HG03439 (cell line): ENCODE measurements around the gene CYBRD1.
A peak's percentile ranks its signal among the peaks of the same experiment; 100 is the strongest.
"Not testable (repeated sequence)": the region's sequence is repeated elsewhere in the genome, so short reads cannot be mapped to it uniquely, and the experiment has no call there.

Experiments
- ATAC-seq: cut with Tn5 transposase; IDR thresholded peaks from one replicate; pipeline ENCODE4 v1.9.1; 2021; ENCODE audit warnings: mild to moderate bottlenecking, moderate library complexity; ENCODE audit not compliant: unreplicated experiment

The CYBRD1 gene

GRCh38 chr2:171522052-171522787 lies at the start of gene CYBRD1:
Gene CYBRD1 (plus strand): TSS chr2:171522474. CDS start chr2:171522546, 72 bp downstream.
- ATAC-seq = peak; percentile 45

DNA sequence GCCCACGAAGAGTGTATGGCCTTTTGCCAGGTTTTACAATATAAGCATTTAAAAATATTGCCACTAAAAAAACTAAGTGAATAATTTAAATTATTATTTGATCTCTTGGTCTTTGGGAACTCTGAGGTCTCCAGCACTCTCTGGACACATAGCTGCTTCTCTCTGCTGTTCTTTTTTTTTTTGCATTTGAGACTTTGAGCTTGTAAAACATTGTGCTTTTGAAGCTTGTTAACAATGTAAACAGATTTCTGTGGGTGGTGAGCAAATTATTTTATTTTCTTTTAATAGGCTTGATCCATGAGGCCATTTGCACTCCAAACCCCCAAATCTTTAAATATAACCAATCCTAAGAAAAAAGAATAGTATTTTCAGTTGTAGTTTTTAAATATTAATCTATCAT lies 46.3 kb upstream of the CYBRD1 start:
- ATAC-seq = no peak

GRCh38 chr2:171478345-171478744 lies 43.9 kb upstream of the CYBRD1 start:
- ATAC-seq = no peak

GRCh38 chr2:171479154-171479814 lies 43.0 kb upstream of the CYBRD1 start:
- ATAC-seq = no peak

- ATAC-seq = no peak
Measured at GRCh38 chr2:171480908-171481307, 41.4 kb upstream of the CYBRD1 start.

DNA sequence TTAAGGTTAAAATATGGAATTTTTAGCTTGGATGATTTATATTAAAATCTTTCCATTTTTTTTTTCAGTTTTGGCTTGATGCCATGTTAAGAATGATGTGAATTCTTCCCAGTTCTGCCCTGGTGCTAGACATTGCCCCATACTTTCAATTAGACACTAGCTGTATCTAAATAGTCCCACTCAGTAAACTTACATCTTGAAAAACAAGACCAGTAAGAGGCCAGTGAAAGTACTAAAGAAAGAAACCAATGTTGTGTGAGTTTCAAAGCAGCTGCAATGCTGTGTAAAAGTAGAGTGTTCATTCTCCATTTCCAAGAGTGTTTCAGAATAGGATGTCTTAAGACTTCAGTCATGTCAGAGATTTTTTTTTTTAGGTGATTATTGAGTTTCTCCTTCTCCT lies 40.0 kb upstream of the CYBRD1 start:
- no peak for ATAC-seq

DNA sequence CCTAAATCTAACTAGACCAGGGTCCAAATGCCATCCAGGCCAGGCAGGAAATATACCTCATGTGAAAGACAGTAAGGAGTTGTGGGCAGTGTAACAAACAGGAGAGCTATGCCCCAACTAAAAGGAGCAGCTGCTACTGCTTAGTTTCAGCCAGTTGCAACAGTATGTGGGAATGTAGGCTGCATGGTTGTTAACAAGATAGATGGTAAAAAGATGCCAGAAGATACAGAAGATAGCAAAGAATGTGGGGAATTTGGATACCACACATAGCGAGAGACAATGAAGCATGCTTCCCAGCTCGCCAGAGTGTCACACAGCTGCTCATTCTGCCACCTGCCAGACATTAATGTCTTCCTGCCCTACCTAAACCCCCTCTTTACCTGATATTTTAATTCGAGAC lies 39.4 kb upstream of the CYBRD1 start:
- ATAC-seq = no peak

- no peak for ATAC-seq
Measured at GRCh38 chr2:171483793-171484192, 38.5 kb upstream of the CYBRD1 start.

- no peak for ATAC-seq
Measured at GRCh38 chr2:171485116-171485515, 37.2 kb upstream of the CYBRD1 start.

GRCh38 chr2:171487201-171487600 lies 35.1 kb upstream of the CYBRD1 start:
- no peak for ATAC-seq

DNA sequence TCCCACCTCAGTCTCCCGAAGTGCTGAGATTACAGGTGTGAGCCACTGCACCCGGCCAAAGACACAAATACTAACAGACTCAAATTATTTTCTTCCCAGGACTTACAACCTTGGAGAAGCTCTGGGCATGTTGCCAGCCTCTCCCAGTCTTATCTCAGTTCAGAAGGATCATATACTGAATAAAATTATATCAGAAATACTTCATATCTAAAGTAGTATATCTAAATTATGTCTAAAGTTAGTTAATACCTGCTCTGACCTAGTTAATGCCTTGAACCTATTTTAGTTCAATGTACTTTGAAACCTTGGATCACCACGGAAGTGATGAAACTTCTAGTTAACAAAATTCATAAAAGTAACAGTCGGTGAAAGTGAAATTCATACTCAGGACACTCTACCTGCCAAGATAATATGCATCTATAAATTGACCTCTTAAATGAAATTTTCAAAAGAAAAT lies 34.4 kb upstream of the CYBRD1 start:
- ATAC-seq = no peak

GRCh38 chr2:171490577-171490976 lies 31.7 kb upstream of the CYBRD1 start:
- no peak for ATAC-seq

DNA sequence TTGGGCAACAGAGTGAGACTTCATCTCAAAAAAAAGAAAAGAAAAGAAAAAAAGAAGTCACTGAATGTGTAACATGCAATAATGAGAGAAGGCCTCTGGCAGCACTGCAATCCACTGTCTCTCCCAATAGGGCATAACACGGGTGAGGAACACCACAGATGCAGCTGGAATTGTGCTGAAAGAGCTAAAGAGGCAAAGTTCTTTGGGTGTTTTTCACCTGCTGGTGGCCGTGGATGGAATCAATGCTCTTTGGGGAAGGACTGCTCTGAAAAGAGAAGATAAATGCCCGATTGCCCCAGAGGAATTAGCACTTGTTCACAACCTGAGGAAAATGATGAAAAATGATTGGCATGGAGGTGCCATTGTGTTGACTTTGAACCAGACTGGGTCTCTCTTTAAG lies 31.0 kb upstream of the CYBRD1 start:
- ATAC-seq = no peak

GRCh38 chr2:171492664-171493063 lies 29.6 kb upstream of the CYBRD1 start:
- no peak for ATAC-seq

- not testable (repeated sequence) for ATAC-seq
Measured at GRCh38 chr2:171497664-171498063, 24.6 kb upstream of the CYBRD1 start.

DNA sequence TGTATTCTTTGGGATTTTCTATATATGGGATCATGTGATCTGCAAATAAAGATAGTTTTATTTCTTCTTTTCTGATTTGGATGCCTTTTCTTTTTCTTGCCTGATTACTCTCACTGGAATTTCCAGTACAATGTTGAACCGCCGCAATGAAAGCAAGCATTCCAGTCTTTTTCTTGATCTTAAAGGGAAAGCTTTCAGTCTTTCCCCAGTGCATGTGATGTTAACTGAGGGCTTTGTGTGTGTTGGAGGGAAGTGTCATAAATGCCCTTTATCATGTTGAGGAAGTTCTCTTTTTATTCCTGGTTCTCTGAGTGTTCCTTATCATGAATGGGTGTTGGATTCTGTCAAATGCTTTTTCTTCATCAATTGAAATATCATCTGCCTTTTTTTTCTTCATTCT lies 16.9 kb upstream of the CYBRD1 start:
- no peak for ATAC-seq

DNA sequence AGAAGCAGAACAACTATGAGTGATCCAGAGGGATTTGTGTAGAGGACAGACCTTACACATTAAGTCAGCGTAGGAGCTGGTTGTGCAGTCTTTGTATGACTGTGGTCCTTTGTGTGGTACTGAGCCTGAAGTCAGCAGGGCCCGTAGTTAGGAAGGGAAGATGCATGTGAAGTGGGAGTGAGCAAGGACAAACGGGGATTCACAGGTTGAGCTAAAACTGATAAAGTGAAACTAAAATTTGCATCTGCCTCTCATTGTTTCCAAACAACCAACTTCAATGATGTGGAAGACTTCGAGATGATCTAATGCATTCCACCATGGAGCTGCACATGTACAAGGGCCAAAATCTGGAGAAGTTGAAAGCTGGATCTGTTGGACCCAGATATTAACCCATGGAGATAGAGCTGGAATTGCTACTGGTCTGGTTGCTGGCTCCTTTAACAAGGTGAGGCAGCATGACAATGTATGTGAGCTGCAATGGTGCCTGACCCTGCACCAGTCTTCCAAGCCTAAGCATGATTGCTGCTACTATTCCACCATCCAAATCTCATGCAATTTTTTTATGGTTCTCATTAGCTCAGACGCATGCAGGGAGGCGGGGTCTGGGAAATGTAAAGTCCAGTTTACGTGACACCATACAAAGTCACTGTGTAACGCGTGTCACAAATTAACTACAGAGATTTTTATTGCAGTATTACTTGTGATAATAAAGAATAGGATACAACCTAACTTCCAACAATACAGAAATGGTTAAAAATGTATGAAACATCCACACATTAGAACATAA lies 12.1 kb upstream of the CYBRD1 start:
- ATAC-seq = peak; percentile 78

GRCh38 chr2:171512014-171512413 lies 10.3 kb upstream of the CYBRD1 start:
- no peak for ATAC-seq

GRCh38 chr2:171512683-171513195 lies 9.5 kb upstream of the CYBRD1 start:
- ATAC-seq = no peak

DNA sequence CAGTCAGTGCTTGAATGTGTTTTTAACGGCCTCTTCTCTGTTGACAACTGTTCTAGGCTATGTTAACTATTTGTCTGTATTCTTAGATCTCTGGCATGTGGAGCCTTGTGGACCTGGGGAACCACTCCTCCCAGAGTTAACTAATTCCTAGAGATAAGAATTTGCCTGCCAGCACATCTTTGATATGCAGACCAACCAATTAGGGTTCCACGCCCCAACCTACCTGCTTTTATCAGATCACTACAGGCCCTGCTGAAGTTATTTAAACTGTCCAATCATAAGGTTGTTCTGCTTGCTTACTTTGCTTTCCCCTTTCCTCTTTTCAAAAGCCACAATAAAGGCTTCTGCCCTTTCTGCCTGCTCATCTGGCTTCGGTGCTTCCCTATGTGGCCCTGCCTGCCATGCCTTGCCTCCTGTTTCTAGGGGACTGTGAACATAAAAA lies 8.5 kb upstream of the CYBRD1 start:
- ATAC-seq = no peak

- no peak for ATAC-seq
Measured at GRCh38 chr2:171514908-171515582, 7.2 kb upstream of the CYBRD1 start.
